Measurements from ENCODE around the gene FOXR1.
"Not testable (repeated sequence)": the region's sequence is repeated elsewhere in the genome, so short reads cannot be mapped to it uniquely, and the experiment has no call there.

DNA sequence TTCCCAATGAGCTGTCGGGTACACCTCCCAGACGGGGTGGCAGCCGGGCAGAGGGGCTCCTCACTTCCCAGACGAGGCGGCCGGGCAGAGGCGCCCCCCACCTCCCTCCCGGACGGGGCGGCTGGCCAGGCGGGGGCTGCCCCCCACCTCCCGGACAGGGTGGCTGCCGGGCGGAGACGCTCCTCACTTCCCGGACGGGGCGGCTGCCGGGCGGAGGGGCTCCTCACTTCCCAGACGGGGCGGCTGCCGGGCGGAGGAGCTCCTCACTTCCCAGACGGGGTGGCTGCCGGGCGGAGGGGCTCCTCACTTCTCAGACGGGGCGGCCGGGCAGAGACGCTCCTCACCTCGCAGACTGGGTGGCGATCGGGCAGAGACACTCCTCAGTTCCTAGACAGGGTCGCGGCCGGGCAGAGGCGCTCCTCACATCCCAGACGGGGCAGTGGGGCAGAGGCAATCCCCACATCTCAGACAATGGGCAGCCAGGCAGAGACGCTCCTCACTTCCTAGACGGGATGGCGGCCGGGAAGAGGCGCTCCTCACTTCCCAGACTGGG is 20.0 kb downstream of the FOXR1 start:
- TF ChIP-seq POLR2A (IDR thresholded peaks at IDR 0.05; ENCODE audit: low read length); GATA1 (IDR thresholded peaks at IDR 0.05; ENCODE audit: low read depth, low read length): not testable (repeated sequence)

Data from erythroblast (primary cell).